GM10248 (cell line): ENCODE measurements around the gene AOPEP.

Experiments used
- CTCF ChIA-PET: fragments of 300-600 bp; sonication (Branson Sonifier 250); formaldehyde crosslinking; extraction: SDS; loops from one replicate; lab custom pipeline; 2021; ENCODE audit warnings: antibody characterized with exemption; lab: Yijun Ruan, JAX
- POLR2A ChIA-PET: fragments of 350-650 bp; sonication (Branson Sonifier 250); formaldehyde crosslinking; extraction: SDS; loops from one replicate; lab custom pipeline; 2020; ENCODE audit warnings: antibody characterized with exemption; lab: Yijun Ruan, JAX
- DNase-seq: peaks from one replicate; pipeline ENCODE4 v3.0.0; 2012; ENCODE audit errors: extremely low spot score
- TF ChIP-seq, protein P1 (sequence below): IDR thresholded peaks from 2 replicates; pipeline ENCODE4 v1.5.1; 2012; ENCODE audit warnings: mild to moderate bottlenecking, low read depth; ENCODE audit errors: extremely low read depth, missing control alignments, control extremely low read depth

AOPEP gene

GRCh38 chr9:94866770-94867169 lies 140.3 kb downstream of the AOPEP start:
- DNase-seq, result no peak
- TF ChIP-seq, protein P1, sequence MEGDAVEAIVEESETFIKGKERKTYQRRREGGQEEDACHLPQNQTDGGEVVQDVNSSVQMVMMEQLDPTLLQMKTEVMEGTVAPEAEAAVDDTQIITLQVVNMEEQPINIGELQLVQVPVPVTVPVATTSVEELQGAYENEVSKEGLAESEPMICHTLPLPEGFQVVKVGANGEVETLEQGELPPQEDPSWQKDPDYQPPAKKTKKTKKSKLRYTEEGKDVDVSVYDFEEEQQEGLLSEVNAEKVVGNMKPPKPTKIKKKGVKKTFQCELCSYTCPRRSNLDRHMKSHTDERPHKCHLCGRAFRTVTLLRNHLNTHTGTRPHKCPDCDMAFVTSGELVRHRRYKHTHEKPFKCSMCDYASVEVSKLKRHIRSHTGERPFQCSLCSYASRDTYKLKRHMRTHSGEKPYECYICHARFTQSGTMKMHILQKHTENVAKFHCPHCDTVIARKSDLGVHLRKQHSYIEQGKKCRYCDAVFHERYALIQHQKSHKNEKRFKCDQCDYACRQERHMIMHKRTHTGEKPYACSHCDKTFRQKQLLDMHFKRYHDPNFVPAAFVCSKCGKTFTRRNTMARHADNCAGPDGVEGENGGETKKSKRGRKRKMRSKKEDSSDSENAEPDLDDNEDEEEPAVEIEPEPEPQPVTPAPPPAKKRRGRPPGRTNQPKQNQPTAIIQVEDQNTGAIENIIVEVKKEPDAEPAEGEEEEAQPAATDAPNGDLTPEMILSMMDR, result no peak
- ChIA-PET POLR2A (no interaction called here), CTCF (interaction anchor here (0.9 to 1.2 kb wide), 5 partner anchors 15 to 83 kb away, joined by 3 to 5 read pairs (median 3); no protein-coding TSS in a partner anchor)

DNA sequence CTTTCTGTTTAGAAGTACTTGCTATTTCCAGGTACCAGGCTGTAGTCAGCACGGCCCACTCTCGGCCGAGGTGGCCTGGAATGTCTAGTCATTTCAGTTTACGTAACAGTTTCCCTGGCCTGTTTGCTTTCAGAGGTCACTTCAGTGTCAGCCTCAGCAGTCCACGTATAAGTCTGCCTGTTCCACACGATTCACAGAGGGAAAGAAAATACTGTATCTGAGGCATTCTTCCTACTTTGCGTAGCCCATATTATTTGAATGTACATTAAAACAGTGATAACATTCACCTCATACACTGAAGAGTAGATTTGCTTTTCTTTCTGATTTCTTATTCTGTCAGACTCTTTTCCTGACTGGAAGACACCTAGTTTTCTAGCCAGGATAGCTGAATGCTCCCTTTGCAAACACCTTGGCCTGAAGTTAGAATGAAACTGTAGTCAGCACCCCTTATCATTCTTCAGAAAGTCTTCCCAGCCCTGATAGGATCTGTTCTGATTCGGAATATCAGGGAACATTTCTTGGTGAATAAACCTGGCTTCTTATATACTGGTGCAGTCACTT lies 140.9 kb downstream of the AOPEP start:
- TF ChIP-seq, protein P1, result no peak
- ChIA-PET POLR2A (no interaction called here), CTCF (interaction anchor here (0.9 to 1.8 kb wide), 4 partner anchors 13 to 19 kb away, joined by 3 to 6 read pairs (median 4); no protein-coding TSS in a partner anchor)
- no peak for DNase-seq

- TF ChIP-seq, protein P1, result no peak
- no peak for DNase-seq
- CTCF ChIA-PET, result interaction anchor here (1.1 to 1.8 kb wide), 3 partner anchors 13 to 19 kb away, joined by 3 to 6 read pairs (median 4); no protein-coding TSS in a partner anchor
- POLR2A ChIA-PET, result no interaction called here
These were observed 141.4 kb downstream of the AOPEP start for GRCh38 chr9:94867842-94868312.

DNA sequence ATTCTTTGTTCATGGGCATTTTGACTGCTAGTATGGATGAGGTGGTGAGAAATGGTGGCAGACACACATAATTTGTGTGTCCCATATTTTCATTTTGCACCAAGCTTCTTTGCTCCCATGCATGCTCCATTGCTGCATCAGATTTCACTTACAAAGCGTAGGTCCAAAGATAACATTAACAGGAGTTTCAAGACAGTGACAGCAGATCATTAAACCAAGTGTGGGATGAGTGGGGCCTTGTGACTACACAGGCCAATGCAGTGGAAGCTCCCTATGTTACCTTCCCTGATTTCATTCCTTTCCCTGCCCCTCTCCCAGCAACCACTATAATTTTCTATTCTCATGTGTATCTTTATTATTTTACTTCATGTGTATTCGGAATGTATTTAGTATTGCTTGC lies 142.0 kb downstream of the AOPEP start:
- POLR2A ChIA-PET, result no interaction called here
- CTCF ChIA-PET, result interaction anchor here (1.2 to 1.8 kb wide), 2 partner anchors 12 to 16 kb away, joined by 4 to 6 read pairs; no protein-coding TSS in a partner anchor

GRCh38 chr9:94869415-94869843 lies 142.9 kb downstream of the AOPEP start:
- TF ChIP-seq, protein P1, result no peak
- CTCF ChIA-PET, result no interaction called here
- no peak for DNase-seq
- POLR2A ChIA-PET, result no interaction called here

More for the DNA sequence above, 142.0 kb downstream of the AOPEP start:
- TF ChIP-seq, protein P1, result no peak
- DNase-seq, result no peak

DNA sequence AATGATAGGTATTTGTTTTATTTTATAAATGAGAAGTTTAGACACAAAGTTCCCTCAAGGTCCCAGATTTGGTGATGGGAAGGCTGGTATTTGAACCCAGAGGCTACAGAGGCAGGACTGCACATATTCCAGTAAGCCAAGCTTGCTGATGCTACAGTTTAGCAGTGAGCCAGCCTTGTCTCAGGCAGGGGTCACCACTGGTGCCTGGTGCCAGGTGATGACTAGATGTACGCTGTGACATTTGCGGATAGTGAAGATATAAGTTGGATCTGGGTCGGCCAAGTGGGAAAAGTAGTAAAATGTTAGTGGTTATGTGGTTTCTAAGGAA lies 143.9 kb downstream of the AOPEP start:
- CTCF ChIA-PET, result no interaction called here
- no peak for DNase-seq
- TF ChIP-seq, protein P1, result no peak
- POLR2A ChIA-PET, result no interaction called here
